Activated CD8-positive, alpha-beta memory T cell treated with anti-CD3 and anti-CD28 coated beads for 24 hours (primary cell): ENCODE results near the gene TJAP1.

ENCODE experiments used
- DNase-seq: peaks from one replicate; pipeline ENCODE4 v3.0.0-alpha.2; 2020

Gene TJAP1

DNA sequence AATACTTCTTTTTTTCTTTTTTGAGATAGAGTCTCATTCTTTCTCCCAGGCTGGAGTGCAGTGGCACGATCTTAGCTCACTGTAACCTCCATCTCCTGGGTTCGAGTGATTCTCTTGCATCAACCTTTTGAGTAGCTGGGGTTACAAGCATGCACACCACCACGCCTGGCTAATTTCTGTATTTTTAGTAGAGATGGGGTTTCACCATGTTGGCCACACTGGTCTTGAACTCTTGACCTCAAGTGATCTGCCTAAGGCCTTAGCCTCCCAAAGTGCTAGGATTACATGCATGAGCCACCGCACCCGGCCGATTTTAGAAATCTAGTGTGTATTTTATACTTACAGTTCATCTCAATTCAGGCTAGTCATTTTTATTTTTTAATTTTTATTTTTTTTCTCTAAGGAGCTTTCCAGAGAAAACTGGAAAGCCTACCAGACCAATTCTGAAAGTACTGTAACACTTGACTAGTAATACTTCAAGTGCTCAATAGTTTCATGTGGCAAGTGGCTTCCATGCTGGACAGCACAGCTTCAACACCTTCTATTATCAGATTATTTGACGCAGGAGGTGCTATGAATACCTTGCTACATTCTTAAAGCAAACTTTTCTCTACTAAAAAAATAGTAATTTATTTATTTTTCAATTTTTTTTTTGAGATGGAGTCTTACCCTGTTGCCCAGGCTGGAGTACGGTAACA lies 64.6 kb downstream of the TJAP1 start:
- DNase-seq, result no peak

DNA sequence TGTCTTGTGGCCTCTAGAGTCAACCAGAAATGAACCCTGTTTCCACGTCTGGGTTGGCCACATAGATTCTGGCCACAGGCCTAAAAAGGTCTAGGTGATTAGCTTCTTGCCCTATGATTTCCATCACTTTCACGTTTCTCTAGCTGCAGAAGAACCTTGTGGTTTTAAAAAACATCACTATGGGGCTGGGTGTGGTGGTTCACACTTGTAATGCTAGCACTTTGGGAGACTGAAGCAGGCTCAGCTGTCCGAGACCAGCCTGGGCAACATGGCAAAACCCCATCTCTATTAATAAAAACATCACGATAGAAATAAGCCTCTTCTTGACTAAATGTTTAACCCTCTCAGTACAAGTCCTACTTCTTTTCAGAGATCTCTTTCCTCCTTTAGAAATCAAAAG lies 67.1 kb downstream of the TJAP1 start:
- no peak for DNase-seq

DNA sequence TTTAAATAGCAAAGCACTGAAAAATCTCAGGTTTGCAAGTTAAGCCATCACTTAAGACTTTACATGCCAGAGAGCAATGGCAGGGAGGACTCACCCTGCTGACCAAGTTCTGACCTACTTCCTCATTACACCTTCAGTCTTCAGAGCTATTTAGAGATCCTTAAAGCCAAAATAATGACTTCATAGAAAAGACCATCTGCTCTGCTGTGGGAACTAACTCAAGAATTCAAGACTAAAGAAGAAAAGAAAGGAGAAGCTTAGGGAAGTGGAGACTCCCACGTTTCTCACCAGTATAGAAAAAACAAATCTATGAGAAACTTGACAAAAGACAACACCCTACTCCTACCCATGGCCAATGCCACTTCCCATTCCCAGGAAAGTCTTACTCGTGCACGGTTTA lies 69.9 kb downstream of the TJAP1 start:
- no peak for DNase-seq
